GM19395 (cell line): ENCODE data around the gene KMT2B.
"Not testable (repeated sequence)": the region's sequence is repeated elsewhere in the genome, so short reads cannot be mapped to it uniquely, and the experiment has no call there.

Source experiments
- ATAC-seq: cut with Tn5 transposase; IDR thresholded peaks from one replicate; pipeline ENCODE4 v1.9.1; 2021; ENCODE audit warnings: mild to moderate bottlenecking, moderate library complexity; ENCODE audit not compliant: unreplicated experiment

Gene KMT2B

GRCh38 chr19:35755550-35756376 lies 38.0 kb downstream of the KMT2B start:
- ATAC-seq = no peak

GRCh38 chr19:35756377-35757230 lies 38.8 kb downstream of the KMT2B start, which contains the start of gene HSPB6:
HSPB6 (minus strand) TSS chr19:35757029; CDS start chr19:35757008, 21 bp downstream.
- no peak for ATAC-seq

- peak; percentile 10 for ATAC-seq
Observed at GRCh38 chr19:35757231-35757748, 39.5 kb downstream of the KMT2B start.

GRCh38 chr19:35757749-35758608 lies 40.2 kb downstream of the KMT2B start, which contains the start of gene PROSER3:
PROSER3 (plus strand) TSS chr19:35758176; CDS start chr19:35758216, 40 bp downstream.
- ATAC-seq = peak; percentile 97

- no peak for ATAC-seq
Observed at GRCh38 chr19:35759697-35760096, 41.9 kb downstream of the KMT2B start.

- no peak for ATAC-seq
Observed at GRCh38 chr19:35760711-35761349, 43.0 kb downstream of the KMT2B start.

GRCh38 chr19:35764432-35765315 lies 46.9 kb downstream of the KMT2B start:
- no peak for ATAC-seq

- no peak for ATAC-seq
Observed at GRCh38 chr19:35766571-35767104, 48.8 kb downstream of the KMT2B start.

GRCh38 chr19:35767288-35768081 lies 49.7 kb downstream of the KMT2B start:
- ATAC-seq = no peak

GRCh38 chr19:35768082-35768421 lies 50.2 kb downstream of the KMT2B start:
- ATAC-seq = no peak

- not testable (repeated sequence) for ATAC-seq
Observed at GRCh38 chr19:35772362-35772761, 54.6 kb downstream of the KMT2B start.

- ATAC-seq = no peak
Observed at GRCh38 chr19:35773020-35773806, 55.4 kb downstream of the KMT2B start.

GRCh38 chr19:35774274-35775045 lies 56.7 kb downstream of the KMT2B start:
- ATAC-seq = no peak

GRCh38 chr19:35775046-35775297 lies 57.2 kb downstream of the KMT2B start:
- no peak for ATAC-seq

GRCh38 chr19:35775298-35776101 lies 57.7 kb downstream of the KMT2B start, which contains the start of gene ARHGAP33:
ARHGAP33 (plus strand) TSS chr19:35775564; CDS start chr19:35775659, 95 bp downstream.
- peak; percentile 90 for ATAC-seq
